Loucy (cell line): Measurements from ENCODE around the gene KCNQ2.

Experiments
- H2AFZ ChIP-seq: fragments of 200-600 bp; sonication (generic); 2 replicates; pipeline ENCODE4 v1.6.0; 2016; ENCODE audit warnings: antibody characterized with exemption, mild to moderate bottlenecking, low read length, moderate library complexity
- H3F3A ChIP-seq: fragments of 200-600 bp; 2 replicates; pipeline ENCODE4 v1.6.0; 2016; ENCODE audit warnings: antibody characterized with exemption, low read depth, mild to moderate bottlenecking
- H3K27me3 ChIP-seq: fragments of 200-600 bp; sonication (generic); 2 replicates; pipeline ENCODE4 v1.6.1; 2014; ENCODE audit warnings: low read length, mild to moderate bottlenecking; ENCODE audit not compliant: insufficient read depth, poor library complexity, severe bottlenecking
- H3K36me3 ChIP-seq: fragments of 200-600 bp; sonication (generic); 2 replicates; pipeline ENCODE4 v1.6.1; 2016; ENCODE audit warnings: low read length; ENCODE audit not compliant: insufficient read depth
- H3K4me1 ChIP-seq: fragments of 200-600 bp; sonication (generic); 2 replicates; pipeline ENCODE4 v1.5.1; 2014; ENCODE audit warnings: low read length, mild to moderate bottlenecking; ENCODE audit not compliant: insufficient read depth, poor library complexity, severe bottlenecking
- H3K4me2 ChIP-seq: fragments of 200-600 bp; sonication (generic); 2 replicates; pipeline ENCODE4 v1.6.0; 2014; ENCODE audit warnings: antibody characterized with exemption, low read length, low read depth, mild to moderate bottlenecking; ENCODE audit not compliant: poor library complexity, severe bottlenecking
- H3K4me3 ChIP-seq: fragments of 200-600 bp; sonication (generic); 2 replicates; pipeline ENCODE4 v1.5.1; 2014; ENCODE audit warnings: low read length, mild to moderate bottlenecking, mixed read lengths; ENCODE audit not compliant: poor library complexity, severe bottlenecking
- H3K79me2 ChIP-seq: fragments of 200-600 bp; sonication (generic); 2 replicates; pipeline ENCODE4 v1.6.1; 2014; ENCODE audit warnings: low read length; ENCODE audit not compliant: insufficient read depth
- H3K9ac ChIP-seq: fragments of 200-600 bp; sonication (generic); 2 replicates; pipeline ENCODE4 v1.6.0; 2014; ENCODE audit warnings: mild to moderate bottlenecking, low read depth, low read length, moderate library complexity; ENCODE audit not compliant: poor library complexity, severe bottlenecking
- H3K9me2 ChIP-seq: fragments of 200-600 bp; sonication (generic); replicated peaks from 2 replicates; pipeline ENCODE4 v1.6.1; 2016; ENCODE audit warnings: low read depth, low read length, mixed read lengths
- H3K9me3 ChIP-seq: fragments of 200-600 bp; sonication (generic); 2 replicates; pipeline ENCODE4 v1.6.1; 2014; ENCODE audit warnings: mild to moderate bottlenecking, antibody characterized with exemption, low read length, low read depth; ENCODE audit not compliant: insufficient read depth
- H4K20me1 ChIP-seq: fragments of 200-600 bp; sonication (generic); 2 replicates; pipeline ENCODE4 v1.6.0; 2014; ENCODE audit warnings: antibody characterized with exemption, low read length, mild to moderate bottlenecking; ENCODE audit not compliant: insufficient read depth, poor library complexity, severe bottlenecking
- EZH2phosphoT487 ChIP-seq: fragments of 200-600 bp; IDR thresholded peaks from 2 replicates; pipeline ENCODE4 v1.6.1; 2018; ENCODE audit warnings: antibody characterized with exemption, mild to moderate bottlenecking, moderate library complexity, borderline replicate concordance
- TF ChIP-seq, protein P1 (sequence below): fragments of 200-600 bp; sonication (generic); conservative IDR thresholded peaks from 2 replicates; pipeline ENCODE4 v1.5.1; 2014; ENCODE audit warnings: mild to moderate bottlenecking, antibody characterized with exemption, low read length

Gene KCNQ2

DNA sequence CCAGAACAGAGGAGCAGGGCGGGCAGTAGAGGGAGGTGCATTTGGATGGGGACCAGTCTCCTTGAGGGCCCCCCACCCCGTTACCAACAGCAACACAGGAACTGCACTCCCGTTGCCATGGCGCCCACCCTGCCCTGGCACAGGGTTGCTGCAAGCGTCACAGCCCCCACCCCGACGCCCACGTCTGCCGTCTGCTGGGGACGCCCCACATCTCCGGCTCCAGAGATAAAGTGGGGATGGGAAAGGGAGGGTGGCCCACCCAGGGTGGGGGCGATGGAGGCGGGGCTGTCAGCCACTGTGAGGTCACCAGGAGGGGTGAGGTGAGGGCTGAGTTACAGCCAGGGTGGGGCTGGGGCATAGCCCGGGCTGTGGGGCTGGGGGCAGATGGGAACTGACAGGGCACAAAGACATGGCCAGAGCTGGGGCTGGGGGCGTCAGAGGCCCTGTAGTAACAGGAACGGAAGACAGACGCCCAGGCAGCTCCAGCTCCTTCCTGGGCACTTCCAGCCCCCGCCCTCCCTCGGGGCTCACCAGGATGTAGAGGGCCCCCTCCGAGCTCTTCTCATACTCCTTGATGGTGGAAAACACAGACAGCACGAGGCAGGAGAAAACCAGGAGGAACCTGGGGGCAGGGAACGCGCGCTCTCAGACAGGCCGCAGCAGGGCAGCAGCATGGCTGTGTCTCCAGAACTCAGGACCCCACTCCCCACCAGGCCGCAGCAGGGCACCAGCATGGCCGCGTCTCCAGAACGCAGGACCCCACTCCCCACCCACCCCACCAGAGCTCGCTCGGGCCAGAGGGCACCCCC lies 26.0 kb downstream of the KCNQ2 start:
- Histone ChIP-seq H3K27me3 (no peaks in the 10 kb centered on the region), H3K9me3 (no peaks in the 10 kb centered on the region), H3K4me1 (peaks cover 21% of the 10 kb centered on the region), H3K4me2 (no peak overlapping the region), H3K36me3 (no peaks in the 10 kb centered on the region), H3K9ac (no peak overlapping the region), H3K4me3 (no peak overlapping the region), H3K9me2 (no peaks in the 10 kb centered on the region), H3K79me2 (no peaks in the 10 kb centered on the region), H2AFZ (no peak overlapping the region), H3F3A (0 out of 2 replicates have a peak, but pooled peaks cover 5% of the 10 kb centered on the region), H4K20me1 (no peaks in the 10 kb centered on the region)
- no peak for TF ChIP-seq EZH2phosphoT487
- TF ChIP-seq, protein P1, sequence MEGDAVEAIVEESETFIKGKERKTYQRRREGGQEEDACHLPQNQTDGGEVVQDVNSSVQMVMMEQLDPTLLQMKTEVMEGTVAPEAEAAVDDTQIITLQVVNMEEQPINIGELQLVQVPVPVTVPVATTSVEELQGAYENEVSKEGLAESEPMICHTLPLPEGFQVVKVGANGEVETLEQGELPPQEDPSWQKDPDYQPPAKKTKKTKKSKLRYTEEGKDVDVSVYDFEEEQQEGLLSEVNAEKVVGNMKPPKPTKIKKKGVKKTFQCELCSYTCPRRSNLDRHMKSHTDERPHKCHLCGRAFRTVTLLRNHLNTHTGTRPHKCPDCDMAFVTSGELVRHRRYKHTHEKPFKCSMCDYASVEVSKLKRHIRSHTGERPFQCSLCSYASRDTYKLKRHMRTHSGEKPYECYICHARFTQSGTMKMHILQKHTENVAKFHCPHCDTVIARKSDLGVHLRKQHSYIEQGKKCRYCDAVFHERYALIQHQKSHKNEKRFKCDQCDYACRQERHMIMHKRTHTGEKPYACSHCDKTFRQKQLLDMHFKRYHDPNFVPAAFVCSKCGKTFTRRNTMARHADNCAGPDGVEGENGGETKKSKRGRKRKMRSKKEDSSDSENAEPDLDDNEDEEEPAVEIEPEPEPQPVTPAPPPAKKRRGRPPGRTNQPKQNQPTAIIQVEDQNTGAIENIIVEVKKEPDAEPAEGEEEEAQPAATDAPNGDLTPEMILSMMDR = no peak

DNA sequence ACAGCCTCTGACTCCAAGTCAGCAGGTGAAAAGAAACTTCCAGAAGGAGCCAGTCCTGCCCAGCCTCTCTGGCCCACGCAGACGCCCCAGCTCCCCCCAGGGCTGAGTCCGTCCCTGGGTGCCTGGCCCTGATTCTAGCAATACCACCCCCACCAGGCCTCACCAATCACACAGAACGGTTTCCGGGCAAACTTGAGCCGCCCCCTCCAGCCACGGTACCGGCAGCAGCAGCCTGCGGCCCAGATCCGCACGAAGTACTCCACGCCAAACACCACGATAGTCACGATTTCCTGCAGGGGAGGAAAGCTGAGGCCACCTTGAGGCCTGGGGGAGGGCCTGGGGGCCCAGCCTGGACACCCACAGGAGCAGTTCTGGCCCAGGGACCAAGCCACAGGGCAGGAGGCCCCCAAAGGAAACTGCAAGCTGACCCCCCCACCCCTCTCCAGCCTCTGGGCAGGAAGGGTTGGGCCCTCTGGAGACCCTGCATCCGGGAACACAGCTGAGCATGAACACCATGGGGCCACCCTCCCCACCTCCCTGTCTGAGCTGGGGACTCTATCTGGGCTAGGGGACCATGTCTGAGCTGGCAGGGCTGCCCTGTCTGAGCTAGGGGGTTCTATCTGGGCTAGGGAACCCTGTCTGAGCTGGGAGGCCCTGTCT lies 27.2 kb downstream of the KCNQ2 start:
- Histone ChIP-seq H3K4me1 (peaks cover 25% of the 10 kb centered on the region), H3K9ac (no peak overlapping the region), H3K4me2 (peak overlapping the region; percentile 7), H3K27me3 (no peaks in the 10 kb centered on the region), H3F3A (0 out of 2 replicates have a peak, but pooled peaks cover 6% of the 10 kb centered on the region), H3K9me3 (no peaks in the 10 kb centered on the region), H3K36me3 (no peaks in the 10 kb centered on the region), H3K9me2 (no peaks in the 10 kb centered on the region), H2AFZ (no peak overlapping the region), H4K20me1 (no peaks in the 10 kb centered on the region), H3K79me2 (no peaks in the 10 kb centered on the region), H3K4me3 (no peak overlapping the region)
- TF ChIP-seq, protein P1 = no peak
- TF ChIP-seq EZH2phosphoT487 = no peak

DNA sequence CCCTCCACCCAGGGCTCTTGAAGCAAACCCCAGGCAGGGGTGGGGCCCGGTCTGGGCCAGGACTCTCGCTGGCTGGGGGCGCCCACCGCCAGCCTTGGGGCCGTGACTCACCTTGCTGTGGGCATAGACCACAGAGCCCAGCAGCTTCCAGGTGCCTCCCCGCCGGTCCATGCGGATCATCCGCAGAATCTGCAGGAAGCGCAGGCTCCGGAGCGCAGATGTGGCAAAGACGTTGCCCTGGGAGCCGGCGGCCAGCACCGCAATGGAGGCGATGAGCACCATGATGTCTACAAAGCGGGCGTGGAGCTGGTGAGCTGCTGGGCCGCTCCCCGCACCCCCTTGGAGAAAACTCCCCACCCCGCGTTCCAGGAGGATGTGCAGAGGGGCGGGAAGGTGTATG lies 27.9 kb downstream of the KCNQ2 start:
- no peaks in the 10 kb centered on the region for H3K79me2 ChIP-seq
- no peaks in the 10 kb centered on the region for H3K36me3 ChIP-seq
- no peak overlapping the region for H3K4me3 ChIP-seq
- H3K4me1 ChIP-seq = peaks cover 25% of the 10 kb centered on the region
- H2AFZ ChIP-seq = no peak overlapping the region
- no peak overlapping the region for H3K9ac ChIP-seq
- 0 out of 2 replicates have a peak, but pooled peaks cover 6% of the 10 kb centered on the region for H3F3A ChIP-seq
- H3K4me2 ChIP-seq = no peak overlapping the region
- no peaks in the 10 kb centered on the region for H3K9me2 ChIP-seq
- H3K27me3 ChIP-seq = no peaks in the 10 kb centered on the region
- TF ChIP-seq, protein P1 = no peak
- TF ChIP-seq EZH2phosphoT487 = no peak
- no peaks in the 10 kb centered on the region for H3K9me3 ChIP-seq
- H4K20me1 ChIP-seq = no peaks in the 10 kb centered on the region
